H9 (cell line): ENCODE measurements around the gene RYR3. TPM values are rescaled to one million over a fixed set of nuclear protein-coding genes. Genes with fewer than 3 reads are reported as not detected.

Experiments used
- DNase-seq: peaks from one replicate; pipeline ENCODE4 v3.0.0-alpha.2; 2017
- H2AFZ ChIP-seq: one replicate; pipeline ENCODE4 v1.6.1; 2013; ENCODE audit warnings: mild to moderate bottlenecking, low read length, control low read depth, moderate library complexity
- H2AK5ac ChIP-seq: 2 replicates; pipeline ENCODE4 v1.6.1; 2013; ENCODE audit warnings: low read length, control low read depth, mixed read lengths; ENCODE audit not compliant: insufficient read length
- H2BK120ac ChIP-seq: one replicate; pipeline ENCODE4 v1.6.1; 2013; ENCODE audit warnings: low read depth, mild to moderate bottlenecking, low read length, control low read depth, inconsistent platforms; ENCODE audit not compliant: poor library complexity, severe bottlenecking
- H2BK12ac ChIP-seq: 2 replicates; pipeline ENCODE4 v1.6.1; 2013; ENCODE audit warnings: low read length, control low read depth, mixed read lengths, low read depth; ENCODE audit not compliant: insufficient read length
- H2BK15ac ChIP-seq: 2 replicates; pipeline ENCODE4 v1.6.1; 2013; ENCODE audit warnings: low read depth, low read length, control low read depth
- H2BK20ac ChIP-seq: one replicate; pipeline ENCODE4 v1.6.1; 2013; ENCODE audit warnings: low read depth, mild to moderate bottlenecking, low read length, control low read depth, inconsistent platforms; ENCODE audit not compliant: poor library complexity, severe bottlenecking
- H2BK5ac ChIP-seq: 2 replicates; pipeline ENCODE4 v1.6.1; 2013; ENCODE audit warnings: low read length, control low read depth, mixed read lengths; ENCODE audit not compliant: insufficient read length
- H3K14ac ChIP-seq: 2 replicates; pipeline ENCODE4 v1.6.1; 2013; ENCODE audit warnings: low read length, control low read depth; ENCODE audit not compliant: insufficient read depth
- H3K18ac ChIP-seq: 2 replicates; pipeline ENCODE4 v1.6.1; 2013; ENCODE audit warnings: low read depth, mild to moderate bottlenecking, mixed read lengths, low read length, control low read depth; ENCODE audit not compliant: insufficient read length
- H3K23ac ChIP-seq: 2 replicates; pipeline ENCODE4 v1.6.1; 2013; ENCODE audit warnings: low read length, control low read depth, mixed read lengths, low read depth; ENCODE audit not compliant: insufficient read length
- H3K23me2 ChIP-seq: 2 replicates; pipeline ENCODE4 v1.6.1; 2013; ENCODE audit warnings: low read depth, mild to moderate bottlenecking, mixed read lengths, low read length, control low read depth; ENCODE audit not compliant: insufficient read length, poor library complexity, severe bottlenecking
- H3K27ac ChIP-seq: 2 replicates; pipeline ENCODE4 v1.5.1; 2013; ENCODE audit warnings: low read length, control low read depth, mixed read lengths, low read depth; ENCODE audit not compliant: insufficient read length
- H3K27me3 ChIP-seq: 2 replicates; pipeline ENCODE4 v1.6.1; 2013; ENCODE audit warnings: low read length, control low read depth, inconsistent platforms; ENCODE audit not compliant: insufficient read depth
- H3K4ac ChIP-seq: 2 replicates; pipeline ENCODE4 v1.6.1; 2013; ENCODE audit warnings: low read depth, mild to moderate bottlenecking, control low read depth, inconsistent platforms, low read length, moderate library complexity
- H3K4me1 ChIP-seq: 2 replicates; pipeline ENCODE4 v1.6.1; 2013; ENCODE audit warnings: low read length, control low read depth, inconsistent platforms; ENCODE audit not compliant: insufficient read depth
- H3K4me2 ChIP-seq: 2 replicates; pipeline ENCODE4 v1.6.1; 2013; ENCODE audit warnings: low read length, control low read depth, mixed read lengths; ENCODE audit not compliant: insufficient read length, insufficient read depth
- H3K56ac ChIP-seq: 2 replicates; pipeline ENCODE4 v1.6.1; 2013; ENCODE audit warnings: low read depth, mild to moderate bottlenecking, mixed read lengths, low read length, control low read depth; ENCODE audit not compliant: insufficient read length
- H3K79me1 ChIP-seq: 2 replicates; pipeline ENCODE4 v1.6.1; 2013; ENCODE audit warnings: low read depth, mild to moderate bottlenecking, moderate library complexity, low read length, control low read depth, inconsistent platforms; ENCODE audit not compliant: insufficient read depth, poor library complexity, severe bottlenecking
- H3K79me2 ChIP-seq: 2 replicates; pipeline ENCODE4 v1.6.1; 2013; ENCODE audit warnings: low read length, control low read depth, inconsistent platforms; ENCODE audit not compliant: insufficient read depth
- H3K9ac ChIP-seq: 2 replicates; pipeline ENCODE4 v1.6.1; 2013; ENCODE audit warnings: low read length, control low read depth, mixed read lengths; ENCODE audit not compliant: insufficient read length; ENCODE audit errors: extremely low read depth
- H3K9me3 ChIP-seq: one replicate; pipeline ENCODE4 v1.6.1; 2013; ENCODE audit warnings: low read depth, low read length, inconsistent platforms; ENCODE audit not compliant: control insufficient read depth
- H3T11ph ChIP-seq: one replicate; pipeline ENCODE4 v1.6.1; 2013; ENCODE audit warnings: mild to moderate bottlenecking, low read length, control low read depth, inconsistent platforms
- H4K20me1 ChIP-seq: one replicate; pipeline ENCODE4 v1.6.1; 2013; ENCODE audit not compliant: control insufficient read depth, insufficient read length, insufficient read depth
- H4K5ac ChIP-seq: 2 replicates; pipeline ENCODE4 v1.6.1; 2013; ENCODE audit warnings: low read depth, mild to moderate bottlenecking, mixed read lengths, low read length, control low read depth; ENCODE audit not compliant: insufficient read length
- H4K8ac ChIP-seq: replicated peaks from 2 replicates; pipeline ENCODE4 v1.6.1; 2013; ENCODE audit warnings: low read length, control low read depth, mixed read lengths, low read depth; ENCODE audit not compliant: insufficient read length
- H4K91ac ChIP-seq: 2 replicates; pipeline ENCODE4 v1.6.1; 2013; ENCODE audit warnings: low read depth, mild to moderate bottlenecking, moderate library complexity, mixed read lengths, low read length, control low read depth; ENCODE audit not compliant: insufficient read length
- H3K27ac Mint-ChIP-seq, 3 experiments: 2 replicates in 2 of 3; 3 replicates in 1 of 3; pipeline ENCODE4 v1.8.0; 2020 to 2021; ENCODE audit warnings: mixed read lengths in 3 of 3, mild to moderate bottlenecking in 1 of 3, moderate library complexity in 1 of 3
- H3K27me3 Mint-ChIP-seq: 2 replicates; pipeline ENCODE4 v1.8.0; 2021; ENCODE audit warnings: low read depth, mild to moderate bottlenecking, moderate library complexity, mixed read lengths
- H3K36me3 Mint-ChIP-seq, 3 experiments: 2 replicates in 2 of 3; 3 replicates in 1 of 3; pipeline ENCODE4 v1.8.0; 2020 to 2021; ENCODE audit warnings: low read depth in 3 of 3, mixed read lengths in 3 of 3; ENCODE audit not compliant: insufficient read depth in 1 of 3
- H3K4me1 Mint-ChIP-seq, 2 experiments: 2 replicates each; pipeline ENCODE4 v1.8.0; 2020; ENCODE audit warnings: mixed read lengths in 2 of 2
- H3K4me3 Mint-ChIP-seq, 2 experiments: 2 replicates in 1 of 2; 3 replicates in 1 of 2; pipeline ENCODE4 v1.8.0; 2020 to 2021; ENCODE audit warnings: mild to moderate bottlenecking in 2 of 2, mixed read lengths in 2 of 2, moderate library complexity in 1 of 2
- H3K9me3 Mint-ChIP-seq, 2 experiments: 2 replicates in 1 of 2; 3 replicates in 1 of 2; pipeline ENCODE4 v1.8.0; 2020; ENCODE audit warnings: mild to moderate bottlenecking in 2 of 2, mixed read lengths in 2 of 2, moderate library complexity in 1 of 2
- CTCF ChIP-seq: fragments of 200-600 bp; sonication (generic); conservative IDR thresholded peaks from 3 replicates; pipeline ENCODE4 v1.8.0; 2021; ENCODE audit warnings: antibody characterized with exemption, mild to moderate bottlenecking
- WGBS: extraction: QIAGEN DNeasy Blood & Tissue Kit; methylation state at CpG from one replicate; pipeline ENCODE4 v1.1.7; 2013; ENCODE audit warnings: missing lambda C conversion rate, low lambda C conversion rate, mixed read lengths; ENCODE audit not compliant: insufficient read length; ENCODE audit errors: extremely low coverage; 5-methylcytosine and 5-hydroxymethylcytosine counted together
- total RNA-seq: library from RNA; stranded (reverse); gene quantifications from 2 replicates; pipeline ENCODE4 v1.2.1, GENCODE V29; 2021

RYR3 gene
- total RNA-seq, 1 experiment from 2014 or later: 0.85 TPM

- Mint-ChIP-seq H3K36me3 (peaks cover 3 to 16% (median 6%) of the 10 kb centered on the region in 3 experiments; a peak in 6 of 7 replicates), H3K9me3 (peaks cover 8 to 12% of the 10 kb centered on the region in 2 experiments), H3K4me1 (peaks cover 9 to 15% of the 10 kb centered on the region in 2 experiments), H3K4me3 (no peak overlapping the region), H3K27ac (no peak overlapping the region), H3K27me3 (no peaks in the 10 kb centered on the region)
- Histone ChIP-seq H3K56ac (no peak overlapping the region), H2BK120ac (no peak overlapping the region), H3K18ac (no peak overlapping the region), H3K23me2 (no peaks in the 10 kb centered on the region), H3K27ac (no peak overlapping the region), H2BK20ac (no peak overlapping the region), H4K91ac (no peak overlapping the region), H3T11ph (no peak overlapping the region), H4K5ac (no peak overlapping the region), H2AK5ac (no peak overlapping the region), H4K20me1 (no peaks in the 10 kb centered on the region), H3K23ac (no peak overlapping the region), H2BK12ac (no peak overlapping the region), H3K4me2 (no peak overlapping the region), H3K27me3 (no peaks in the 10 kb centered on the region), H4K8ac (no peak overlapping the region), H3K4ac (no peak overlapping the region), H3K9ac (no peak overlapping the region), H3K79me2 (no peaks in the 10 kb centered on the region), H3K79me1 (no peaks in the 10 kb centered on the region), H3K14ac (no peak overlapping the region), H3K4me1 (no peaks in the 10 kb centered on the region), H2BK5ac (no peak overlapping the region), H2BK15ac (no peak overlapping the region), H2AFZ (no peak overlapping the region), H3K9me3 (no peaks in the 10 kb centered on the region)
- DNase-seq: no peak
- WGBS: no CpG with 5 or more reads among the region's 7 CpGs
- peak; percentile 69 for TF ChIP-seq CTCF
Observed at GRCh38 chr15:33623010-33623409, 312.2 kb downstream of the RYR3 start.
